Thyroid gland (tissue), 4 donors: Measurements from ENCODE around the gene SHMT2.

ENCODE experiments used
- CTCF ChIP-seq, 6 experiments: fragments of 200-600 bp in 3 of 6; fragments of 450-650 bp in 3 of 6; sonication (generic) in 3 of 6; IDR thresholded peaks; one replicate each; pipeline ENCODE4 v1.5.1; 2016 to 2019; ENCODE audit warnings: antibody characterized with exemption in 6 of 6, mild to moderate bottlenecking in 2 of 6, inconsistent platforms in 1 of 6, moderate library complexity in 1 of 6
- POLR2A ChIP-seq, 2 donors: fragments of 450-650 bp; IDR thresholded peaks; one replicate each; pipeline ENCODE4 v1.6.1; 2017; ENCODE audit warnings: antibody characterized with exemption in 2 of 2, mild to moderate bottlenecking in 2 of 2, moderate library complexity in 1 of 2

GRCh38 chr12:57216921-57217879 is 12.3 kb upstream of the SHMT2 start:
- TF ChIP-seq POLR2A (IDR thresholded peaks at IDR 0.05) (no peak), CTCF (IDR thresholded peaks at IDR 0.05) (no peak)
